HG02884 (cell line): ENCODE measurements around the gene NOTO.

Experiments
- ATAC-seq: cut with Tn5 transposase; IDR thresholded peaks from one replicate; pipeline ENCODE4 v1.9.1; 2021; ENCODE audit warnings: mild to moderate bottlenecking, moderate library complexity; ENCODE audit not compliant: unreplicated experiment

Gene NOTO

DNA sequence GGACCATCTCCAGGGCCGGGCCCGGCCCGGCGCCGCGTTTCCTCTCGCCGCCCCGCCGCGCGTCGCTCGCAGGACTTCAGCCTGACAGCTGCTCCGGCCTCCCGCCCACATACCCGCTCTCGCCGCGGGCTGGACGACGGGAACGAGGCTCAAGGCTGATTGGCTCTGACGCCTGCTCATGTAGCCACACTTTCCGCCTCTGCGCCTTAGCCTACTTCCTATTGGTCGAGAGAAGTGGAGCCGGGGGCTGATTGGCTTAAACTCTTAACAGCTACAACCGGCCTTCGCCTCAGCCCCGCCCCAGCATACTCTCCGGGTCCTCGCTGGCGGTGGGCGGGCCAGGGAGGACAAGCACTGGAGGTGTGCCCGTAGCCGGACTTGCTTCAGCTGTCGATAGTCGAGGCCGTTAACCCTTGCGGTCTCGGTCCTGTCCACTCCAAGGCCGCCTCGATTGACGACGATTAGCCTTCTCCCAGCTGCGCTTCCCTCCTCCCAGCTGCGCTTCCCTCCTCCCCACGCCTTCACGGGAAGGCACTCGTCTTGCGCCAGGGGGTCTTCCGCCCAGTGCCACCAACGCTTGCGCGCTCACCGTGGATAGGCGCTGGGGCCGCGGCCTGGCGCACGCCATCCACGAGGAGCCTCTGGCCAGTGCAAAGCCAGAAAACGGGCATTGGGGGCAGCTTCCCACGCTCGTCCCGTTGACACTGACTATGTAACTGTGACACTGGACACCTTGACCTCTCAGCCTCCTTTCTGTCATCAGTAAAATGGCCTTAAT, 31.0 kb downstream of the NOTO start, which contains the start of gene PRADC1:
TSS of gene PRADC1 (minus strand) at position 86 of the 778 bp plus-strand sequence. CDS start at position 7, 79 bp downstream.
- peak; percentile 87 for ATAC-seq

DNA sequence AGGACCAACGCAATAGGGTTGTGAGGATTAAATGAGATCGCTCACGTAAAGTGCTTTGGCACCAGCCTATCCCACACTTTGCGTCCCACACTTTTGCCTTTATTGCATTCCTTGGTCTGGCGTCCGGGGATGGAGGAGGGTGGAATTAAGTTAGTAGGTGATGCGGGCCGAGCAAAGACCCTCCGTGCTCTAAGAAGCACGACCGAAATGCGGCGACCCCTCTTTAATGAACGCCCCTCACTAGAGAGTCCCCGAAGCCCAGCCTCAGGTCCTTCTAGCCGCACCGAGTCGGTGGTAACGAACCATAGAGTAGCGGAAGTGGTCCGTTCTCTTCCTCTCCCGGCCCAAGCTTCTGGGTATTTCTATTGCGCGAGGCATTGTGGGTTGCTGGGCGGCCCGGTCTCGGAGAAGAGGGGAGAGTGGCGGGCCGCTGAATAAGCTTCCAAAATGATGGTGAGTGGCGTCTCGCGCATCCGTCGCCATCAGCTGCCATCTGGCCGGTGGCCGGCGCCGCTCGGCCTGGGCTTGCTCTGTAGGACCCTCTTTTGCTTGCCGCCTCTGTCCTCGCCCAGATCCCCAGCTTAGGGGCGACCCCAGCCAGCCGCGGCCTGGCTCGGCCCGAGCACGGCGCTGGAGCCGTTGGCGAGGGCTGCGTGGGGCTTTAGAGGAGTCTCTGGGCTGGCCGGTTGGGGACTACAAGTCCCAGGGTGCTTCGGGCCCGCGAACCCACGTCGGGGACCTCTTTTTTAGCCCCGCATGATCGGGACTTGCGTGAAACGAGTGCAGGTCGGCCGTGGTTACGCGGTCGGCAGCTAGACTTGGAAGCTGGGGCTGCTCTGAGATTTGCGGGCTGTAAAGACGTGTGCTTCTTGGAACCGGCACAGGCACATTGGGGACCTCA, 31.8 kb downstream of the NOTO start, which contains the start of gene CCT7:
TSS of gene CCT7 (plus strand) at position 377 of the 901 bp plus-strand sequence. CDS start at position 448, 71 bp downstream.
- ATAC-seq, result peak; percentile 57

DNA sequence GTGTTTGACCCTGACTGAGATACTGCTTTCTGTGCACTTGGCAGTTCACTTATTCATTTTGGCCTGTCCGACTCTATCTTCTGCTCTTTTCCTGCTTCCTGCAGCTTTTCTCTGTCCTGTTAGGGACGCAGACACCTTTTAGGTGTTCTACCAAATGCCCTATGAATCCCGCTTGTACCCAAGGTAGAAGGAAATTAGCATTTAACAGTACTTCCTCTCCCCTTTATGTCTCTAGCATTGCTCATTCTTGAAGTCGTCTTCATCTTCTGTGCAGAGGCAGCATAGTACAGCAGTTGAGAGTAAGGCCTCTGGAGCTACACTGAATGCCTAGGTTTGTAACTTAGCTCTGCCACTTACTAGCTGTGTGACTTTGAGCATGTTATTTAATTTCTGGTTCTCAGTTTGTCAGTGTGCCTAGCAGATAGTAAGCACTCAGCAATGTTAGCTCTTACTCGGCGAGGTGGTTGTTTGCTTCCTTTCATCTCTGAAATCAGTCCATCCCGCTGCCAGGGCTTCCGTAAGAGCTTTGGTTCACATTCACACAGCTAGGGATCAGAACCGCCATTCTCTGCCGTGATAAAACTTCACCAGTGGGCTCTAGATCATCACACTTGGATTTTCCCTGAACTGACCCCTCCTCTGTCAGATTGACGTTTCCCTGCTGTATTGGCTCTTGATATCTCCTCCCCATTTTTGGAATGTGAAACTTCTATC, 33.1 kb downstream of the NOTO start:
- ATAC-seq, result no peak

DNA sequence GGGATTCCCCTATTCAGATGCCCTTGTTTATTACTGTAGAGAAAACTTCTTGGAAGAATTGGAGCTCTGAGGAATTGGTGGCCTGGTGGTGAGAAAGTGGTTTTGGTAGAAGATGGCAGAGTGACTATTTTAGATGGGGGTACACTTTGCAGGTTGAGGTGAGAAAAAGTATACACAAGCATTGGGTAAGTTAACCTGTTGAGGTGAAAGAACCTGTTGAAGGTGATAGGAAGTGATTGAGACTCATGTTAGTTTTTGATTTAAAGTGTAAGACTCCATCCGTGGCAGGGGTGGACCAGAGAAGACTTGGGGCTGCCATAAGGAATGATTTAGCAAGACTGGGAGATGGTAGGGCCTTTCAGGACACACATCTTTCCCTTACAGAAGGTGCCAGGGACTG, 34.8 kb downstream of the NOTO start:
- ATAC-seq, result no peak

DNA sequence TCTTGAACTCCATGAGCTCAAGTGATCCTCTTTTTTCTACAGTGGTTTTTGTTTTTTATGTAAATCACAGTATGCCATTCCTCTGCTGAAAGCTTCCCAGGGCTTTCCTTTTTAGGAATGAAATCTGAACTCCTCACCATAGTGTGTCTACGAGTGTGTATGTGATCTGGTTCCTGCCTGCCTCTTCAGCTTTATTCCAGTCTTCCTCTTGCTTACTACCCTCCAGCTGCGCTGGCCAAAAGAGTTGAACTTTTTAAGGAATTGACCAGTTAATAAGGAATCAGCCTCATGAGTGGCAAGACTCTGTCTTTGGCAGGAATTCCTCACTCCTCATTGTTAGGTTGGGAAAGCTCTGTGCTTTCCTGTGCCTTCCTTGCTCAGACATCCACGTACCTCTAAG, 35.8 kb downstream of the NOTO start:
- no peak for ATAC-seq

DNA sequence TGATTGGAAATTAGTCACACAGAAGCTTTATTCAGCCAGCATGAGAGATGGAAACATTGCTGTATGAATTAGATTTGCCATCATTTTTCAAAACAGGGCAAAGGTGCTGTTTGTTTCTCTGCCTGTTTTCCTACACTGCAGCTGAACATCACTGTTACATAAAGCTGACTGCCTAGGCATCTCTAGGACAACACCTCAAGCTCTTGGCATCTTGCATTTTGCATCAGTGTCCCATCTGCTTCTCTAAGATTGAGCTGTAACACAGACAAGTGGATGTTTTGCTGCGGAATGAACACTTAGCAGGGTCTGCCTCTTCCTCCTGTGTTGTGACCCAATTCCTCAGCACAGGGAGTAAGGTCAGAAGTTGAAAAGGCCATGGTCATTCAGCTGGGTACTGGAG, 36.6 kb downstream of the NOTO start:
- no peak for ATAC-seq

DNA sequence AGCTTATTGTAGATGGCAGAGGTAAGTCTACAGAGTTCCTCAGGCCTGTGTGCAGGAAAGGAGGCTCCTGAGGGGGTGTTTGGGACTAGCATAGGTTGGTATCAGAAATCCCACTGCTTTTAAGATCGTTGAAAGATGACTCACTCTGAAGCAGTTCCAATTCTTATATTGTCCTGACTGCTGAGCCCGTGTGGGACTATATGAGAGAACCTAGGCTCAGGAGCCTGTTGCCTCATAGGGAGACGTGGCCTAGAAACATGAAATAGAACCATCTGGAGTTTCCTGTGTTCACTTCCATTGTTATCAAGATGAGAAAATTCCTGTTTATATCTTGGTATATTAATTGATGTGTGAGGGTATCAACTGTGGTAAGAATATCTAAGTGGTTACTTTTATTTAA, 37.4 kb downstream of the NOTO start:
- ATAC-seq, result no peak

DNA sequence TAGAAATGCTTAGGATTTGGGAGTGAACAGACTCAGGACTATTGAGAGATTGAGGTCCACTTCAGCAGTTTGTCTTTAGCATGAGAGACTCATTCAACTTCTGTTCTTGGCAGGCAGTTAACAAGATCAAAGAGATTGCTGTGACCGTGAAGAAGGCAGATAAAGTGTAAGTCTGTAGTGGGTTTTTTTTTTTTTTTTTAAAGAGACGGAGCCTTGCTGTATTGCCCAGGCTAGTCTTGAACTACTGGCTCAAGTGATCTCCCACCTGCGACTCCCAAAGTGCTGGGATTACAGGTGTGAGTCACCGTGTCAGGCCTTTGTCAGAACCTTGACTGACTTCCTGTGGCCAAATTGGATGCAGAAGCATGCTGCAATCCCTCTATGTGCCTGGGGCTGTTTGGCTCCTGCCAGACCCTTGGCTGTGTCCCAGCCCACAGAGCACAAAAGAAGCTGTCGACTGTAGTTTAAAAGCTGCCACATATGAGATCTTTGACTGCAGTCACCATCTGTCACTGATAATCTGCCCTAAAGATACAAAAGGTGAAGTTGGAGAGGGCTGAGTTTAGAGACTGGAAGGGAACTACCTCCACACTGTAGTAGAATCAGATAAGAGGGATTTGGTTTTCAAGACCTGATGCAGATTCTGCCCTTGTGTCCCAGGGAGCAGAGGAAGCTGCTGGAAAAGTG, 41.7 kb downstream of the NOTO start:
- no peak for ATAC-seq

DNA sequence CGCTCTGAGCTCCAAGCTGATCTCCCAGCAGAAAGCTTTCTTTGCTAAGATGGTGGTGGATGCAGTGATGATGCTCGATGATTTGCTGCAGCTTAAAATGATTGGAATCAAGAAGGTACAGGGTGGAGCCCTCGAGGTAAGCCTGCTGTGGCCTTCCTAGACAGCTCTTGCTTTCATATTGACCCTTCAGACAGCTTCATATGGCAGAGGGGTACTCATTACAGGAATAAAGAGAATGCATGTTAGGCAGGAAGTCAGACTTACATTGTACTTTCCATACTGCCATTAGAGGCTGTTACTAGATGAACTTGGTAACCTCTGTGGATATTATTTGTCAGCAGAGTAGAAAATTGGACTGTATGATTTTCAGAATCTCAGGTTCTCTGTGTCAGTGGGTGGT, 42.2 kb downstream of the NOTO start:
- no peak for ATAC-seq

DNA sequence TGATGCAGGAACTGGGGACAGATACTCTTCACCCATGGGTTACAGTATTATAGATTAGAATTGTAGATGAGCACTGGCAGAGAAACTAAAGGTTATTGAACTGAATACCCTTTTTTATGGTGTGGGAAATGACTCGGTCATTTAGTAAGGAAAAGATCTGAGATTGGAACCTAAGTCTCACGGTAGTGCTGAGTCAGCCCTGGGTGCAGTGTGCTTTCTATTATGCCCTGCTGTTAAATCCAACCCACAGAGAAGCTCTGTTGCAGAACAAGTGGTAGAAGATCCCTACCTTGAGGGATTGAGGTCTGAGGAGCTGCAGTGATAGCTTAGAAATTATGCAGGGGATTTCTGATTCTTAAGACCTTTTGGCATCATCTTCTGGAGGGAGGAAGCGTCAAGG, 44.5 kb downstream of the NOTO start:
- no peak for ATAC-seq

DNA sequence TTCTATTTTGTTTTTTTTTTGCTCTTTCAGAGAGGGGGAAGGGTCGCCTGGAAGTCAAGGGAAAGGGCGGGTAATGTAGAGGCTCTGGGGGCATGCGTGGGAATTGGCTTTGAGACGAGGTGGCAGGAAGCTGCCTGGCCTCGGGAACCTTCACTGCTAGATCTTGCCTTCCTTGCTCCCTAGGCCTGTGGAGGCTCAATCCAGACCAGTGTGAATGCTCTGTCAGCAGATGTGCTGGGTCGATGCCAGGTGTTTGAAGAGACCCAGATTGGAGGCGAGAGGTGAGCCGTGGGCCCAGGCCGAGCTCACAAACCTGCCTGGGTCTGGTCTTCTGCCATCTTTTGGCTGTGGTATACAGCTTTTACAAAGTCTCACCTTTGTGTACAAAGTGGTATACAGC, 47.3 kb downstream of the NOTO start:
- no peak for ATAC-seq

DNA sequence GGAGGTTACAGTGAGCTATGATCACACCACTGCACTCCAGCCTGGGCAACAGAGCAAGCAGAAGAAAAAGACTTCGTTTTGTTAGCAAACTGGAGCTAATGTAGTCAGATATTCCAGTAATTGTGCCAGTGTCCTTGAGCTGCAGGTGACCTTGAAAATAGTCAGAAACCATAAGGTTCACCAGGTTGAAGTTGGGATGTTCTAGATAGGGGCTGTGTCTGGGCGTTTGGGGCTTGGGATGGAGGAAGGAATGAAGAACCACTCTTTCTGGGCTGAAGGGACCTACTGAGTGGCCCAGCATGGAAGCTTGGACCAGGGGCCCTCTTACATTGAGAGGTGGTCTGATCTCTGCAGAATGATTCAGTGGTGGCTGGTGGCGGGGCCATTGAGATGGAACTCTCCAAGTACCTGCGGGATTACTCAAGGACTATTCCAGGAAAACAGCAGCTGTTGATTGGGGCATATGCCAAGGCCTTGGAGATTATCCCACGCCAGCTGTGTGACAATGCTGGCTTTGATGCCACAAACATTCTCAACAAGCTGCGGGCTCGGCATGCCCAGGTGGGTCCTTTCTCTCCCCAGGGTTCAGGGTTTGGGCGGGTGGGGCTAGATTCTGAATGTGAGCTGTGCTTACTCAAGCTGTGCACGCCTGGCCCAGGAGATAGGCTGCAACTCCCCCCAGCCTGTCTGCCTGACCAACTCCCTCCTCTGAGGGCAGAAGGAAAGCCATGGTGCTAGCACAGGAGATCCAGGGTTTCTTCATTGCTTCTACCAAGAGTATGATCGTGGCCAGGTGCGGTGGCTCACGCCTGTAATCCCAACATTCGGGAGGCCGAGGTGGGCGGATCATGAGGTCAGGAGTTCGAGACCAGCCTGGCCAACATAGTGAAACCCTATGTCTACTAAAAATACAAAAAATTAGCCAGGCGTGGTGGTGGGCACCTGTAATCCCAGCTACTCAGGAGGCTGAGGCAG, 48.8 kb downstream of the NOTO start:
- no peak for ATAC-seq

DNA sequence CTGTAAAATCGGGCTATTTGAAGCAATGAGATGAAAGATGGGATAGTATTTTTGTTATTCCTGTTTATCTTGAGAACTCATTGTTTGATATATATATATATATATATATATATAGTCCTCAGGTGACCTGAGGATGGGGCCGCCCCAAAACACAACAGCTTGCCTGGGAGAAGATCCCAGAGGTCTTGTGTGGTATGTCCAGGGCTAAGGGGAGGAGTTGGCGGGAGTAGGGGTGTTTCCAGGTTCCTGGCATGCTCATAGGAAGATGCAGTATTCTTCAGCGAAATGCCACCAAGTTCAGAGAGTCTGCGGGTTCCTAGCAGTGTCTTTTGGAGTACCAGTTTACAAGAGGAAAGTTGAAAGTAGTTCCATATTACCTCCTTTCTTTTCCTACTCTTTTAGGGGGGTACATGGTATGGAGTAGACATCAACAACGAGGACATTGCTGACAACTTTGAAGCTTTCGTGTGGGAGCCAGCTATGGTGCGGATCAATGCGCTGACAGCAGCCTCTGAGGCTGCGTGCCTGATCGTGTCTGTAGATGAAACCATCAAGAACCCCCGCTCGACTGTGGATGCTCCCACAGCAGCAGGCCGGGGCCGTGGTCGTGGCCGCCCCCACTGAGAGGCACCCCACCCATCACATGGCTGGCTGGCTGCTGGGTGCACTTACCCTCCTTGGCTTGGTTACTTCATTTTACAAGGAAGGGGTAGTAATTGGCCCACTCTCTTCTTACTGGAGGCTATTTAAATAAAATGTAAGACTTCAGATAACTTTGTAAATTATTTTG, 50.1 kb downstream of the NOTO start:
- ATAC-seq, result no peak

DNA sequence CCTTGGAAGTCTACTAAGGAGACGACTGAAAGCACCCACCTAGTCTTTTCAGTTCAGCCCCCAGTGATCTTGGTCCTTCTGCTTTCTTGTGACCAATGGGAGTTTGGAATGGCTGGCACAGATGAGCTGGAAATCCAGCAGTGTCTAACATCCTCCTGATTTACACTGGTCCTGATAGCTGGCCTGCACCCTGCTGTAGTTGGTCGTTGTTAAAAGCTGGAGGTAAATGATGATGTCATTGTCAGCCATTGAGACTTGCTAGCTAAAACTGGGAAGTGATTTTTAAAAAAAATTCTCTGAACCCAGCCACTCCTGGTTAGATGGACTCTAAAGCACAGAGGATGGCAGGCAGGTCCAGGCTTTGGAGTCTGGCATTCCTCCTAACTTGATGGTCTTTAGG, 51.0 kb downstream of the NOTO start:
- ATAC-seq, result no peak

DNA sequence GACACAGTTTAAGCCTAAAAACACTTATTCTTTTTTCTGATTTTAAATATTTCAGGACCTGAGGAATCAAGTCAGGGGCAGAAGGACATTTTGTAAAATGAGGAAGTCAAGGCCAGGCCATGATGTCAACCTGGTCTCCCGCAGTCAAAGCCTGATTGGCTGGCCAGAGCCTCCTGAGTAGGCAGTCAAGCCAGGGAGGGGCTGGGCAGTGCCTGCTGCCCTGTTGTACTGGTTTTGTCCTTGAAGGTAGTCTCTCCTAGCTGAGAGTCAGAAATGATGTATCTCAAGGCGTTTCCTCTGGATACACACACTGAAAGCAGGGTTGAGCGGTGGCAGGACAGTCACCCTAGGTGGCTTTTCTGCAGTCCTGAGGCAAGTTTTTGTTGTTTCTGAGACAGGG, 51.5 kb downstream of the NOTO start:
- ATAC-seq, result no peak

DNA sequence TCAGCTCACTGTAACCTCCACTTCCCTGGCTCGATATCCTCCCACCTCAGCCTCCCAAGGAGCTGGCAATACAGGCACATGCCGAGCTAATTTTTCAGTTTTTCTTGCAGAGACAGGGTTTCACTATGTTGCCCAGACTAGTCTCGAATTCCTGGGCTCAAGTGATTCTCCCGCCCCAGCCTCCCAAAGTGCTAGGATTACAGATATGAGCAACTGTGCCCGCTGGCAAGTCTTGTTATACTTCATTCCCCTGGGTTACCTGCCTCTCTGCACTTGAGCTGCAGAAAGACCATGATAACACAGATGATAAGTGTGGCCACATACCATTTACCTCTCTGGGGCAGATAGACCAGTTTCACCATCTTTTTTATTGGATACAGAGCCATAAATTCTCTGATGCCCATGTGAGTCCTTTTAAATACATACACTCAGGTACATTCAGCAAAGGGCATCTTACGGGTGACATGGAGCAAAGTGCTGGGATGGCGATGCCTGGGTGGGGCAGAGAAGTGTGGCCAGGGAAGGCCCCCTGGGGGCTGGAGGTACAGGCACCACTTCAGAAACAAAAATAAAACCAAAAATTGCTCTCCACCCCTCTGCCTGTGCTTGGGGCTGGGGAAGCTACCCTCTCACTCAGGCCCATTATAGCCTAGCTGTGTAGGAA, 52.1 kb downstream of the NOTO start:
- no peak for ATAC-seq

DNA sequence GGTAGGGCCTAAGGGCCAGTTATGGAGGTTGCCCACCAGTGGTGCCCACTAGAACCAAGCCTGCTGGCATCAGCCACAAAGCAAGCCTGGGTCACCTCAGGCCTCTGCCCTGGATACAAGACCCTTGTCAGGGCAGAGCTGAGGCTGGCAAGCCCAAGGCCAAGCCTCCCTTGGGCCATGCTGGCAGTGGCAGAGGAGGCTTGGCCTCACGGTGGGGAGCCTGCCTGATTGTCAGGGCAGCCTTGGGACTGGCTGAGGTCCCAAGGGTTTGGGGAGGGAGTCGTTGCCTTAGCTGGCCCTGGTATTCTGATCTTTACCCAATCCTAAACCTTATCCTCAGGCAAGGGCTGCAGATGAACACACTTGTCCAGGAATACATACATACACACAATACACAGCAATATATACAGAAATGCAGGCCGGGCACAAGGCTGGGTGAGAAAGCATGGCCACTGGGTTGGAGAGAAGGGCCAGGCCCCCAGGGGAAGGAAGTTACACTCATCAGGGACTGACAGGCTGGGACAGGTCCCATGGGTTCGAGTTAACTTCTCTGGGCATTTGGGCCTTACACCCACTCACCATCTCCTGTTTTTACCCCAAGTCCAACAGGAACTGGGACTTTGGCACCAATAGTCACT, 52.8 kb downstream of the NOTO start:
- no peak for ATAC-seq
